ENCODE results near the gene KCNMB2. TPM values are rescaled to one million over a fixed set of nuclear protein-coding genes. Genes with fewer than 3 reads are reported as not detected.

Gene KCNMB2
- polyA plus RNA-seq, 4 donors = 27.4 to 34.9 (median 31.2) TPM

DNA sequence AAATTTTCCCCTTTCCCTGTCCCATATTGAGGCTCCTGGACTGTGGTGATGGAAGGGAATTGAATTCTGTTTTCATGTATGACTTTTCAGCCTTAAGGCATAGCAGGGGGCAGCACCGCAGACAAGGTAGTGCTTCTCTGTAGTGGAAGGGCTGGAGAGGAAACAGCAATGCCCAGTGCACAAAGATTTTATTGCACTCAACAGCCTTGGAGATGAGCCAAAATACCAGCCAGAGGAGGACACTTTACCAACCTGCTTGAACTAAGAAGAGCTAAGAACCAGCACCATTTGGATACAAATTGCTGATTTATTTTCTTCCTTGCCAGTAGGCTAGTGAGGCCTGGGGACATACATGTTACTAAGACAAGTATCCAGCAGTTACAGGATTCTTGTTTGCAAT lies 98.7 kb downstream of the KCNMB2 start:
- no peak for DNase-seq (ENCODE audit: low read depth in 4 of 4, low spot score in 3 of 4)

DNA sequence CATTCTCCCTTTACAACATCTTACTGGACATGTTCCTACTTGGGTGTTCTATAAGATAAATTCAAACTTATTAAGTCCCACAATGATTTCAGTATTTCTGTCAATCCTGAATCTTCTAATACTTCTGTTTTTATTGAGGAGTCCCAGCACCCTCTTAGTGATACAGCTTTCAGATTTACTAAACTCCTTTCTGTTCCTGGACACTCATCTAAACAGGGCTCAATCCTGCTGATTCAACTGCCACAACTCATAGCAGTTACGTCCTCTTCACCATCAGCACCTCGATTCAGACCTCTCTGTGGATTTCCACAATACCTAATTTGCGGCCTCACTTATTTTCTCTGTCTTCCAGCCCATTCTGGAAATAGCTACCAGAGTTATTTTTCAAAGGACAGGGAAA lies 101.6 kb downstream of the KCNMB2 start:
- DNase-seq (ENCODE audit: low read depth in 4 of 4, low spot score in 3 of 4) = no peak

DNA sequence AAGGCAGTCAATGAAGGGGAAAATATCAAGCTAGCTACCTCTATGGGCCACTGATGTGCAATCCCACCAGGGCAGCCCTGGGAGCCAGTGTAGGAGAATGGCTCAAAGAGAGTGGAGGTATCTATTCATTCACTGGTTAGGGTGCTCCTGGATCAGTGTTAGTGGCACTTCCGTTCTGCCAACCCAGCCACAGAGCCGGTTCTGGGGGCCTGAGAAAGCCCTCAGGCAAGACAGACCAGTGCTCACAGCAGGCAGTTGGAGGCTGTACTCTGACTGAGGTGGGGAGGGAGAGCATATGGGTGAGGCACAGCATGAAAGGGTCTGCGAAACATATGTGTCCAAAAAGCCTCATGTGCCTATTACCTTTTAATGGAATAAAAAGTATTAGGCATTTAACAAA lies 109.3 kb downstream of the KCNMB2 start:
- DNase-seq (ENCODE audit: low read depth in 4 of 4, low spot score in 3 of 4) = no peak

DNA sequence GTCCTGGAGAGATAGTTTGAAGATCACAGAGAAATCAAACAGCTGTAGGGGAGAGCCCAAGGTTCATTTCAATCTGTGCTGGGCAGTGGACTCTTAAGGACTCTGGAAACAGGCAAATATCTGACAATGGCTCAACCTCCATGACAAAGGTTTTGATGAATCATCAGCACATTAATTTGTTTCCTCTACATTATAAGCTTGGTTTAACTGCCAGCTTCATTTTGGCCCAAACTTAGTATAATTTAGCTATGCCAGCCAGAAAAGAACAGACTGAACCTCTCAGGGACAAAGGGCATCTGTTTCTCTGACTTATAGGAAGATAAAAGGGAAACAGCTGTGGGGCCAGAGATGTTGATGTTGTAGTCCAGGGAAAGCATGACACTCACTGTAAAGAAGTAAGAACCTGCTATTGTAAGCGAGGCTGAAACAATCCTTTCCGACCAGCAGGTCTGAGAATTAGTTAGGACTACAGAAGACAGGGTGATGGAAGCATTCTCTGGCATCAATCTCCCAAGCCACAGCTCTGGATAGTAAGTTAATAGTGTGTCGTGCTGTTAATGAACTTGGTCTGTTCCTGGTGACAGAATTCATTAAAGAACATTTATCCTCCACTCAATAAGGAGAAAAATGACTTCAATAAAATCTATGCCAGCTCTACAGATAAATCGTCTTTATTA lies 110.1 kb downstream of the KCNMB2 start:
- no peak for DNase-seq (ENCODE audit: low read depth in 4 of 4, low spot score in 3 of 4)

DNA sequence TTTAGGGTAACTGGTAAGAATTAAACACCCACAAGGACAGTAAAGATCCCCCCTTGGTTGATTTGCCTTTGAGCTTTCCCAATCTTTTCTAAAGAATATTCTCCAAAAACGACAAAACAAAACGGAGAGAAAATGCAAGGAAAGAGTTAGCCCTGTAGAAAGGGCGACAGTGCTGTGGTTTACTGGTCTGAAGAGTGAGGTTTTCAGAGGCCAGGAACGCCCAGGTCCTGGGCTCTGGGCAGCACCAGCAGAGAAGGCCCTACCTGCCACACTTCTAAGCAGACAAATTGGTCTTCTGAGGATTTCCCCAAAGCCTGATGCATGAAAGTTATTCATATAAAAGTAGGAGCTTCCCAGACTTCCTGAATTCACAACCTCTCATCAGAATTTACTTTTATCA lies 119.3 kb downstream of the KCNMB2 start:
- DNase-seq (ENCODE audit: low read depth in 4 of 4, low spot score in 3 of 4) = no peak

DNA sequence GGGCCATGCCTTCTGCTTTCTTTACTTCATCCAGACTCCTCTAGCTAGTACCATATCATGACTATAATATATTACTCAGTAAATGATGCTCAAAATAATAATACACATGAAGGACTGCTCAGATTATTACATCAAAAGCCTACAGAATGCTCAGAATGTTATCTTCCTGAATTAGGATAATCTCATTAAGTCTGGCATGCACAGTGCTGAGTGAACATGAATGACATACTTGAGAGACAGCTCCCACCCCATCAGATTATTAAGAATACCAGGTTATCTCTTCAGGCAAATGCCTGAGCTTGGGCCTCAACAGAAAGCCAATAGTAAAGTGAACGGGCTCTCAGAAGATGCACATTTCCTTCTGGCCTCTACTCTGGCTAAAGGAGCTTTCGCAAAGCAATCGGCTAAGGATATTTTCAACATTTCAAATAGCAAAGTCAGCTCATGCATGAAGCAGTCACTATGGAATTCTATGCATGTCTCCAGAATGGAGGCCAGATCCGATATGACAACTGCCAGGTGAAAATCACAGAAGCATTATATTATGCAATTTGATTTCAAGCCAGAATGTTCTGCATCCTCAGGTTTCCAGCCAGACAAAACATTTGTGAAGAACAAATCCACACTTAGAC lies 122.6 kb downstream of the KCNMB2 start:
- no peak for DNase-seq (ENCODE audit: low read depth in 4 of 4, low spot score in 3 of 4)

DNA sequence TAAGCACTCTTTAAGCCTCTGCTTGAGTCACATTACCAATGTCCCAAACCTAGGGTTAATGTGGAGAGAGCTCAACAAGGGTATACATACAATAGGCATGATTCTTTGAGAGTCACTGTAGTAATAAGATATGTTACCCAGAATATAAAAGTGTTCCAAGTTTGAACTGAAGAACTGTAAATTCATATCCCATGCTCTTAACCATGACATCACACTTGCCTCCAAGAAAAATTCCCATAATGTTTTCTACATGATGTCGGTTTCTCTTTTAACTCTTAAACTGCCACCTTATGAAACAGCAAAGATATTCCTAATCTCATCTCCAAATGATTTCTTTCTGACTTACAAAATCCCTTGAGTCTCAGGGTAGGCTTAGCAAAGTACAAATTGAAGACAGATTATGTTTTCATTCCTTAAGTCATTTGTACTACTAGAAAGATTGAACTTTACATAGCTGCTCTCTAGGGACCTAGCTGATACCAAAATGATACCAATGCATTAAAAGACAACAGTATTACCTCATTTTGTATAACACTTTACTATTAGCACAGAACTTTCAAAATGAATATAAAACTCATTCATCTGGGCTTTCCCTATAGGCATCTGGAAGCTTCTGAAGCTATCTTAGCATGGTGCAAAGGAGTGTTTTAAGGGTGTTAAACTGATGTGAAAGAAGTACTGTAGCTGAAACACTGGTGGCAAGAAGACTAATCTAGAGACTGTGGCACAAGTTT lies 127.1 kb downstream of the KCNMB2 start:
- no peak for DNase-seq (ENCODE audit: low read depth in 4 of 4, low spot score in 3 of 4)

DNA sequence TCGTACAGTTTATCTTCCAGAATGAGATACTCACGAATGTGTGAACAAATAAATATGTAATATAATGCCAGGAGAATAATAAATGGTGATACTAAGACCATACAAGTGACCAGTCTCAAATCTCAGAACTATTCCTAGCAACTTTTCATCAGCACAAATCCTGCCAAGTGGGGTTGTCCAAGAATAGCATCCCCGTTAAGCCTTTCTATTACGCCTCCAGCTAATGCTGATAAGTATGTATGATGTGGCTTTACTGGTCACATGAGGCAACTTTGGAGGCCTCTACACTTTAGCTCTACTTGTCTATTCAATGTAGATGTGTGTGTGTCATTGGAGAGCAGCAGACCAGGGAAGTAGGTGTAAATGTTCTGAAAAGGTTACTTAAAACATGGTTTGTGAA lies 129.5 kb downstream of the KCNMB2 start:
- DNase-seq (ENCODE audit: low read depth in 4 of 4, low spot score in 3 of 4) = no peak

DNA sequence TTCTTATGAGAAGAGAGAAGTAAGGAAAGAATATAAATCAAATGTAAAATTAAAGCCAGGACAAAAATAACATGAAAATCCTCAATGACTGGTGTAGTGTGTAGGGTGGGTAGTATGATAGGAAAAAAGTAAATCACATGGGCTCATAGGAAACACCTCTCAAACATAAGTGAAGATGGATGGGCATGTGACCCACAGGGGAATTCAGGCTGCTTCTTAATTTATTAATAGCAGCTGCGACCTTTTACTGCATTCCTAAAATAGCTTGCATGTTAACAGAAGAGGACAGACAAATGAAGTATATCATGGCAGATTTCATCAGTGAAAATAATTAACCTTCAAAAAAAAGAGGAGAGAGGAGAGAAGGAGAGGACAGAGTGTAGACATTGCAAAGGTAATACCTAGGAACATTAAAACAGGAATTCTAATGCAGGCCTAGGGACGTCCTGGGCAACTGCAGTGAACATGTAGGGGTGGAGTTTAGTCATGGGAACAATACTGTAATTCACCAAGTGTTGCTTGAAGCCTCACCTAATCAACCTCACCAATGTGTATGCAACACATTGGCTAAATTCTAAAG lies 132.9 kb downstream of the KCNMB2 start:
- no peak for DNase-seq (ENCODE audit: low read depth in 4 of 4, low spot score in 3 of 4)

DNA sequence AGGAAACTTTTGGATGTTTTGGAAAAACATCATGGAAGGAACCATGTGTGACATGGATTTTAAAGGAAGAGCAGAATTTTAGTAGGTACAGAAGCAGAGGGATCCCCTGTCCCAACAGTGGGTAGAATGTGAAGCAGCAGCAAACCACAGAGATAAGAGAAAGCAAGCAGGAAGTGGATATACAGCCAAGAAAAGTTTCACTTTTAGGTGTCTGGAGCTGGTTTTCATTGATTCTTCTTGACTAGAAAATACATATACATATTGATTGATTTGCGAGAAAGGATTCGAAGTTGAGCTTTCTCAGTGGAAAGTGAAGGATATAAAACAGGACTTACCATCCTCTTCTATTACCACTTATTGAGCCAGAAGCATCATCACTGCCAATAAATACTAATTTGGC lies 133.5 kb downstream of the KCNMB2 start:
- DNase-seq (ENCODE audit: low read depth in 4 of 4, low spot score in 3 of 4) = no peak

DNA sequence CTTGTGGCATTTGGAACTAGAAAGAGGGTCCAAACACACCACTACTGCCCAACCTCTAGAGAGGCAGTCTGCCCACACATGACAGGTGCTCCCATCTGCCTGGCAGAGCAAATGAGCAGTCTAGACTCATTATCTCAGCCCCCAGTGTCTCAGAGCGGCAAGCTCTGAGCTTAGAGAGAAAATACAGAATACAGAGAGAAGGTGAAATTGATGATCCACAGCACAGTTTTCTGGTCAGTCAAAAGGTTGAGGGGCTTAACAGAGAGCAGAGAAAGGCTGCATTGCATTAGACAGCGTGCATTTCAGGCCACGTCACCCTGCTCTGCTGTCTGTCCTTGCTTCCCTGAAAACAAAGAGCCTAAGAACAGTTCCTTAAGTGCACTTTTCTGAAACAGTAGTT lies 135.1 kb downstream of the KCNMB2 start:
- no peak for DNase-seq (ENCODE audit: low read depth in 4 of 4, low spot score in 3 of 4)

DNA sequence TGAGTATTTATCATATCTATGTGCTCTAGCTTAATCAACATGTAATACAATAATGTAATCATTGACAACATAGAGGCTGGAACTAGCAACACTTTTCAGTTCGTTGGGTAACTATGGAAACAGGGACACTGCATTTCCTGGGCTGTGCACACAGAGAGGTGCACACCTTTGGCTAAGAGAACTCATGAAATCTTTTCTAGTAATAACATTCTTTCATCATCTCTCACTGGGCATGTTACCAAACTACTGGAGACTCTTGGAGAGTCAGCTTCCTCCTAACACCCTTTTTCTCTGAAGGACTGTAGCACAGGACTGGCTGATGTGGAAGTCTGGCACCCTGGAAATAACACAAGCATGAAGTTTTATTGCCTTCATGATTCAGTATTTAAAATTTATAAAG lies 135.6 kb downstream of the KCNMB2 start:
- no peak for DNase-seq (ENCODE audit: low read depth in 4 of 4, low spot score in 3 of 4)

DNA sequence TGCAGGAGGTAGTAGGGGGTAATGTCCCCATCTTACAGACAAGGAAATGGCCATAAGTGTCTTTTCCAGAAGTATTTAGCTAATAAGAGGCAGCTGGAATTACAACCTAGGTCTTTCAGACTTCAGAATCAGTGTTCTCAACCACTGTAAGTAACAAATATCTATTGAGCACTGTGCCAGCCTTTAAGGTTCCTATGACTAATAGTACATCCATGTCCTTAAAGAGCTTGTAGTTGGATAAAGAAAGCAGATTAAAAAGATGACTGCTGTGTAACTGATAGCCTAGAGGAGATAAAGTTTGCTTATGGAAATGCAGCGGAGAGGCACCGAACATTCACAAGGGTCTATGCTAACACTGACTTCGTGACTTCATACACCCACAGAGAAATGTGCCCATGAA lies 136.0 kb downstream of the KCNMB2 start:
- DNase-seq (ENCODE audit: low read depth in 4 of 4, low spot score in 3 of 4) = no peak

DNA sequence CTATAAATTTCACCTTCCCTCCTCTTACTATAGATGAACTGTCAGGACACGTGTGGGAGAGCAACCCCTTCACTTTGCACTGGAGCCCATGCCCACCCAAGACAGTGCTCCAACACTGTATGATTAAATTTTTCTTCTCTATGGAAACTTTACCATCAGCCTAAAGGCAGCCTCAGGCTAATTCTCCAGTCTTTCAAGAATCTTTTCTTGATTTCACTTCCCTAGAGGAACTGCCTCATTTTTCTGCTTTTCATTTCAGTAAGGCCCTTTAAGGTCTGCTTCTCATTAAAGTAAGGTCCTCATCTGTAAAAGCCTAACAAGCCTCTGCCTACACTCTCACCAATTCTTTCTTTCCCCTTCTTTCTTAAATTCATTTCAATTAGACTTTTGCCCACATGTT lies 137.3 kb downstream of the KCNMB2 start:
- DNase-seq (ENCODE audit: low read depth in 4 of 4, low spot score in 3 of 4) = no peak

DNA sequence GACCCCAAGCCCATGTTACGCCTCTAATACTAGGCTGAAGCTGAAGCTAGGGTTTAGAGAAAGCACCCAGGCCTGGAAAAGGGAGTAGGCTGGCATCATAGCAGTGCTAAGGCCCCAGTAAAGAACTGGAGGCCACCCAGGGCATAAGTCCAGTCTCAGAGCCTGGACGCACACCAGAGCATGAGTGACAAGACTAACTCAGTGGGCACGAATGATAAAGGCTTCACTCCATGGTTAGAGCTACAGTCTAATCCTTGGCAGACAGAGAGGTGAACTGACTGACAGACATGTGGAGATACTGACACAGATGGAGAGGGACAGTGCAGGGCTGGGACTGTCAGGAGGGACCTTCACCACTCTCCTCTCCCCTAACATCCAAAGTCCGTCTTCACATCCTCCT lies 139.8 kb downstream of the KCNMB2 start:
- no peak for DNase-seq (ENCODE audit: low read depth in 4 of 4, low spot score in 3 of 4)

DNA sequence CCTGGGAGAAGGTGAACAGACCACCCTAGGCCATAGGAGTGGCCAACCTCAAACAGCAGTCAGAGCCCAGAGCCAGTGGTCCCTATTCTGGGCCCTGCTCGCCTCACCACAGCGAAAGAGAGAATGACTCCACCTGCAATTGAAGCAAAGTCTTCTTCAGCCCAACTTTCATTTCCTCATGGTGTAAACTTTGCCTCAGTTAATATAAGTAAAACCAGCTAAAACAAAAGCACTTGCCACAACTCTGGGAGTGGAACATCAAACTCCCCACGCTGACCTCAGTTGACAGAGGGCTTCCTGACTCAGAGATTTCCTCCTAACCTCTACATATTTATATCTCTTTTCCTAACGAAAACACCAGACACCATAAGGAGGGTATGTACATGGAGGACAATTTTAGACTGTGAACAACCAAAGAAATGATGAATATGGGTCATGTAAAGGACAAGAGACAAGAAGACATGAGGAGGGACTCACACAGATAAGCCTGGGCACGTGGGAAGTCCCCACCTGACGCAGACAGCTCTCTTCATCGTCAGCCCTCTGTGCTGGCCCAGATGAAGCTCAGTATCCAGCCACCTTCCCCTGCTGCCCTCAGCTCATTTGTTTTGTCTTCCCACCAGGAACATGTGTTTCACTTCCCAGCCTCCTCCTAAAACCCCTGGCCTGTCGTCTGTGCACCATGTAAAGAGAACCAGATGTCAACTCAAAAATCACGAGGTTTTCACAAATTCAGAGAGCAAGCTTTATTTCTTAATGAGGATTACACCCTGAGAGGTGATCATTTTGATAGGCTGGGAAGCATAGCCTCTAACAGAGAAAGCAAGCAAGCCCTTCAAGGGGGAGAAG lies 140.9 kb downstream of the KCNMB2 start:
- no peak for DNase-seq (ENCODE audit: low read depth in 4 of 4, low spot score in 3 of 4)

DNA sequence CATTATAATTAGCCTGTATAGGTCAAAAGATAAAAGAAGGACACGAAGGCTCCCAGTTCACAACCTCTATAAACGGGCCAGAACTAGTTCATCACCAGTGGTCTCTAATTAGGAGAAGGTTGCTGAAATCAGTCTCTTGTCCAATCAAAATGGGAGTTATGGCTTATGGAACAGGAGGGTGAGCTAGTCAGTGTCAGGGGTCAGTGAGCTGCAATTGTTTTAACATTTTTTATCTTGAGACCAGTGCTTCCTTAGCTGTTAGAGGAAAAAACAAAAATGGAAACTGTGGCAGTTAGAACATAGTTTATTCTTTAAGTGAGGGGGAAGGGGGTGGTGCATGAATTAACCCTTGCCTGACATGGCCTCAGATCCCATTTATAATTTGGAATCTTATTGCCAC lies 141.7 kb downstream of the KCNMB2 start:
- DNase-seq (ENCODE audit: low read depth in 4 of 4, low spot score in 3 of 4) = no peak

DNA sequence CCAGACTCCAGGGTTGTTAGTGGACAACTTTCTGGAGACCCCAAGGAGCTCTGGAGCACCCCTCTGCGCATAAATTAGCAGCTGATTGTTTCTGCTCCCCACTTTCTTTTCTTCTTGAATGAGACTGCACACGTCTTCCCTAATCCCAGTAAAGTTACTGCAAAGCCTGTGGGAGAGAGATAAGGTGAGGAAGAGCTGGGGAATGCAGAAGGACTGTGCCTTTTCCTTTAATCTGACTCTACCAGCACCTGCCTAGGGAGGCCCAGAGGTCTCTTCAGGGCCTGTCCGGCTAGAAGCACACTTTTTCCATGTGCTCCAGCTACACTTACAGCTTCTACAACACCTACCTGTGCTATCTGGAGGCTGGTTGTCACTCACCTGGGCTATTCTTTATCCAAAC lies 143.8 kb downstream of the KCNMB2 start:
- no peak for DNase-seq (ENCODE audit: low read depth in 4 of 4, low spot score in 3 of 4)

DNA sequence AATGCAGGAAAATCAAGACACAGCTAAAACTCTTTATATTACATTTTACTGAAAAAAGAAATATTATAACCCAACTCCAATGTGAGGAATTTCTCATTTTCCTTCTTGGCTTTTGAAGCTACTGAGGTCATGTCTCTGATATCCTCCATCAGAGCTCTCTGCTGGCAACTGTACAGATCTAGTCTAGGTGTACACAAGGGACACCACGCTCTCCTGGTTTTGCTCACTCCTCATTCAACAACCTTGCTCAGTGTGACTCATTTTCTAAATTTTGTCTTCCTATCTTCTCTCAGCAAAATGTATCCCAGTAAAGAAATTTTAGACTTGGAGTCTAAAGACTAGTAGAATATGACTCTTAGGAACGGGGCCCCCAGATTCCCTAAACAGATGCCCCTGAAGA lies 144.3 kb downstream of the KCNMB2 start:
- DNase-seq (ENCODE audit: low read depth in 4 of 4, low spot score in 3 of 4) = no peak

DNA sequence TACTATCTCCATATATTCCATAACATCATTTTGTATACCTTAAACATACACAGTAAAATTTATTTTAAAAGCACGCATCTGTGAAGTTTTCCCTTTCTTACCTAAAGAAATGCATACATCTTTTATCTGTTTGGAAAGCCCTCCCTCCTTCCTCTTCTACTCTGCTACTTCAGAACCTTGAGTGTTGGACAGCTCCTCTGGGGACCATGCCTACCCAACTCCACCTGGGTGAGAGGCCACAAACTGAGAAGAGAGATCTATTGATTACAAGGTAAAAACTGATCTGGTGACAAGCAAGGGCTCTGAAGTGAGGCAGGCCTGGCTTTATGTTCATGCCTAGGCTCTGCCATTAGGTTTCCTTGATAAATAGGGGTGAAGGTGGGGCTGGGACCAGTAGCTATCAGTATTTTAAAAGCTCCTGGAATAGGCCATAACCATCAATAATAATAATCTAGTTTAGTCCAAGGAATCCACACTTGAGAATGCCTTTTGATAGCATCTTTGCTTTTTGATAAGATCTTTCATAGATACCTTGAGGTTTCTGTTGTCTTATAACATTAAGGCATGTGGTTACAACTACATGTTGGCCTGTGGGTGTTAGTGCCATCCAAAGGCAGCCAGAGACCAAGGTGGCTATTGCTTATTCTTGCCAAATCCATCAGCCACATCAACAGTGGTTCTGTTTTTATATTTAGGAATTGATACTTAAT lies 148.8 kb downstream of the KCNMB2 start:
- no peak for DNase-seq (ENCODE audit: low read depth in 4 of 4, low spot score in 3 of 4)

All from right renal pelvis (tissue), 4 donors.